ENCODE data around the gene TXNDC2.
"Not testable (repeated sequence)": the region's sequence is repeated elsewhere in the genome, so short reads cannot be mapped to it uniquely, and the experiment has no call there.

The TXNDC2 gene

DNA sequence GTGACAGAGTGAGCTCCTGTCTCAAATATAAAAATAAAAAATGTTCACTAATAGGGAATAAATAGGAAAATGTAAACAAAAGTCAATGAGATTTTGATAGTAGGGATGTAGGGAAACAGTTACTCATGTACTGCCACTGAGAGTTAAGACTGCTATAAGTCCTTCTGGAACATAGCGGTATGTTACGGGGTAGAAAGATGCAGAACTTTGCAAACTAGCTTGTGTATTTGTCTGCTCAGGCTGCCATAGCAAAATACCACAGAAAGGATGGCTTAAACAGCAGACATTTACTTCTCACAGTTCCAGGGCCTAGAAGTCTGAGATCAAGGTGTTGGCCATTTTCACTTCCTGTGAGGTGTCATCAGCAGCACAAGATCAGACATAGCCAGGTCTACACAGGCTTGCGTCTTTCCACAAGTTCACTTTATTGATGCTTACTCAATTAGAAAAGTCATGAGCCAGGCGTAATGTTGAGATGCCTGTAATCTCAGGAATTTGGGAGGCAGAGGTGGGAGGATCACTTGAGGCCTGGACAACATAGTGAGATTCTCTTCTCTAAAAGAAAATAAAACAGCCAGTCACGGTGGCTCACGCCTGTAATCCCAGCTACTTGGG, 8.8 kb downstream of the TXNDC2 start:
- no peaks in the 10 kb centered on the region for H3F3A ChIP-seq (ENCODE audit: low read depth)
- no peak for TF ChIP-seq EZH2phosphoT487 (IDR thresholded peaks at IDR 0.05; ENCODE audit: borderline replicate concordance)
- TF ChIP-seq, protein P1, sequence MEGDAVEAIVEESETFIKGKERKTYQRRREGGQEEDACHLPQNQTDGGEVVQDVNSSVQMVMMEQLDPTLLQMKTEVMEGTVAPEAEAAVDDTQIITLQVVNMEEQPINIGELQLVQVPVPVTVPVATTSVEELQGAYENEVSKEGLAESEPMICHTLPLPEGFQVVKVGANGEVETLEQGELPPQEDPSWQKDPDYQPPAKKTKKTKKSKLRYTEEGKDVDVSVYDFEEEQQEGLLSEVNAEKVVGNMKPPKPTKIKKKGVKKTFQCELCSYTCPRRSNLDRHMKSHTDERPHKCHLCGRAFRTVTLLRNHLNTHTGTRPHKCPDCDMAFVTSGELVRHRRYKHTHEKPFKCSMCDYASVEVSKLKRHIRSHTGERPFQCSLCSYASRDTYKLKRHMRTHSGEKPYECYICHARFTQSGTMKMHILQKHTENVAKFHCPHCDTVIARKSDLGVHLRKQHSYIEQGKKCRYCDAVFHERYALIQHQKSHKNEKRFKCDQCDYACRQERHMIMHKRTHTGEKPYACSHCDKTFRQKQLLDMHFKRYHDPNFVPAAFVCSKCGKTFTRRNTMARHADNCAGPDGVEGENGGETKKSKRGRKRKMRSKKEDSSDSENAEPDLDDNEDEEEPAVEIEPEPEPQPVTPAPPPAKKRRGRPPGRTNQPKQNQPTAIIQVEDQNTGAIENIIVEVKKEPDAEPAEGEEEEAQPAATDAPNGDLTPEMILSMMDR (conservative IDR thresholded peaks at IDR 0.05; ENCODE audit: low read length): no peak
- H3K4me1 ChIP-seq (ENCODE audit: insufficient read depth, low read length, poor library complexity, severe bottlenecking): peaks cover 7% of the 10 kb centered on the region
- H3K9me2 ChIP-seq (replicated peaks; ENCODE audit: low read depth, low read length): no peaks in the 10 kb centered on the region
- H3K9ac ChIP-seq (ENCODE audit: low read depth, low read length, poor library complexity, severe bottlenecking): no peak overlapping the region
- H3K79me2 ChIP-seq (ENCODE audit: insufficient read depth, low read length): no peaks in the 10 kb centered on the region
- no peaks in the 10 kb centered on the region for H3K9me3 ChIP-seq (ENCODE audit: insufficient read depth, low read depth, low read length)
- no peak overlapping the region for H3K4me3 ChIP-seq (ENCODE audit: low read length, poor library complexity, severe bottlenecking)
- H3K36me3 ChIP-seq (ENCODE audit: insufficient read depth, low read length): no peaks in the 10 kb centered on the region
- no peaks in the 10 kb centered on the region for H4K20me1 ChIP-seq (ENCODE audit: insufficient read depth, low read length, poor library complexity, severe bottlenecking)
- H3K27me3 ChIP-seq (ENCODE audit: insufficient read depth, low read length, poor library complexity, severe bottlenecking): no peaks in the 10 kb centered on the region
- no peak overlapping the region for H3K4me2 ChIP-seq (ENCODE audit: low read depth, low read length, poor library complexity, severe bottlenecking)
- H2AFZ ChIP-seq (ENCODE audit: low read length): no peak overlapping the region; the same call in 1 of the 2 replicates

DNA sequence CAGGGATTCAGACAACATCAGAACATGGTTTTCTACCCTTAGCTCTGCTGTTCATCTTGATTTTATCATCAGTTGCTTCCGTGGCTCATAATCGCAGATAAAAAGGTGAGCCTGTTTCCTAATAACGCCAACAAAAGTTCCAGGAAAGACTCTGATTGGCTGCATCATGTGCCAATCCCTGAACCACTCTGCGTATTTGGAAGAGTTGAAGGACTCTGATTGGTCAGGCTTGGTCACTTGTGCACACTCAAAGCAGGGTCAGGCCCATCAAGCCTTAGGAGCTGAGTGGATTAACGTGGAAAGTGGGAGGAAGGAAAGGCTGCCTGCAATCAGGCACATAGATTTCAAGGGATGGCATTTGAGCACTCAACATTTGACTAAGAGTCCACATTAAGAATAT, 11.4 kb downstream of the TXNDC2 start:
- no peak overlapping the region for H3K9ac ChIP-seq (ENCODE audit: low read depth, low read length, poor library complexity, severe bottlenecking)
- no peaks in the 10 kb centered on the region for H3K9me3 ChIP-seq (ENCODE audit: insufficient read depth, low read depth, low read length)
- H3K4me1 ChIP-seq (ENCODE audit: insufficient read depth, low read length, poor library complexity, severe bottlenecking): peaks cover 7% of the 10 kb centered on the region
- no peaks in the 10 kb centered on the region for H3F3A ChIP-seq (ENCODE audit: low read depth)
- H4K20me1 ChIP-seq (ENCODE audit: insufficient read depth, low read length, poor library complexity, severe bottlenecking): no peaks in the 10 kb centered on the region
- TF ChIP-seq EZH2phosphoT487 (IDR thresholded peaks at IDR 0.05; ENCODE audit: borderline replicate concordance): no peak
- TF ChIP-seq, protein P1 (conservative IDR thresholded peaks at IDR 0.05; ENCODE audit: low read length): no peak
- H2AFZ ChIP-seq (ENCODE audit: low read length): no peak overlapping the region
- no peaks in the 10 kb centered on the region for H3K27me3 ChIP-seq (ENCODE audit: insufficient read depth, low read length, poor library complexity, severe bottlenecking)
- no peaks in the 10 kb centered on the region for H3K79me2 ChIP-seq (ENCODE audit: insufficient read depth, low read length)
- H3K36me3 ChIP-seq (ENCODE audit: insufficient read depth, low read length): no peaks in the 10 kb centered on the region
- no peak overlapping the region for H3K4me2 ChIP-seq (ENCODE audit: low read depth, low read length, poor library complexity, severe bottlenecking)
- H3K9me2 ChIP-seq (replicated peaks; ENCODE audit: low read depth, low read length): no peaks in the 10 kb centered on the region
- H3K4me3 ChIP-seq (ENCODE audit: low read length, poor library complexity, severe bottlenecking): no peak overlapping the region

DNA sequence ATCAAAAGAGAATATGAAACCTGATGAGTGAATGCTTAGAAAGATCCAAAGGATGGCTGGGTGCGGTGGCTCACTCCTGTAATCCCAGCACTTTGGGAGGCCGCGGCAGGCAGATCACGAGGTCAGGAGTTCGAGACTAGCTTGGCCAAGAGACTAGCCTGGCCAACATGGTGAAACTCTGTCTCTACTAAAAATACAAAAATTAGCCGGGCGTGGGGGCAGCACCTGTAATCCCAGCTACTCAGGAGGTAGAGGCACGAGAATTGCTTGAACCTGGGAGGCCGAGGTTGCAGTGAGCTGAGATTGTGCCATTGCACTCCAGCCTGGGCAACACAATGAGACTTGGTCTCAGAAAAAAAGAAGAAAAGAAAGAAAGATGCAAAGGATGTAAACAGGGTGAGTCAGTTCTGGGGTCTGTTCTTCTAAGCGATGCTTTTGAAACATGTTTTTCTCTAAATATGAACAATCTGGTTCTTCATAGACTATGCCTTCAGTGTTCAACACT, 12.1 kb downstream of the TXNDC2 start:
- not testable (repeated sequence) for H3F3A ChIP-seq (ENCODE audit: low read depth); H3K36me3 ChIP-seq (ENCODE audit: insufficient read depth, low read length); H3K4me1 ChIP-seq (ENCODE audit: insufficient read depth, low read length, poor library complexity, severe bottlenecking); H3K27me3 ChIP-seq (ENCODE audit: insufficient read depth, low read length, poor library complexity, severe bottlenecking); H3K9me3 ChIP-seq (ENCODE audit: insufficient read depth, low read depth, low read length); H3K9ac ChIP-seq (ENCODE audit: low read depth, low read length, poor library complexity, severe bottlenecking); H2AFZ ChIP-seq (ENCODE audit: low read length); H3K4me2 ChIP-seq (ENCODE audit: low read depth, low read length, poor library complexity, severe bottlenecking); H4K20me1 ChIP-seq (ENCODE audit: insufficient read depth, low read length, poor library complexity, severe bottlenecking); H3K9me2 ChIP-seq (replicated peaks; ENCODE audit: low read depth, low read length); H3K79me2 ChIP-seq (ENCODE audit: insufficient read depth, low read length); H3K4me3 ChIP-seq (ENCODE audit: low read length, poor library complexity, severe bottlenecking)
